Ishikawa (cell line): ENCODE data around the gene ENOX1.

ENCODE experiments used
- CEBPB ChIP-seq: IDR thresholded peaks from 2 replicates; pipeline ENCODE4 v1.6.1; 2012
- EP300 ChIP-seq: IDR thresholded peaks from 2 replicates; pipeline ENCODE4 v1.6.1; 2012; ENCODE audit warnings: borderline replicate concordance
- FOXM1 ChIP-seq: IDR thresholded peaks from 2 replicates; pipeline ENCODE4 v1.6.1; 2012; ENCODE audit warnings: low read depth, borderline replicate concordance
- RAD21 ChIP-seq: IDR thresholded peaks from 2 replicates; pipeline ENCODE4 v1.6.1; 2012; ENCODE audit warnings: low read depth
- ZBTB7A ChIP-seq: IDR thresholded peaks from 2 replicates; pipeline ENCODE4 v1.6.1; 2012; ENCODE audit warnings: low read depth

DNA sequence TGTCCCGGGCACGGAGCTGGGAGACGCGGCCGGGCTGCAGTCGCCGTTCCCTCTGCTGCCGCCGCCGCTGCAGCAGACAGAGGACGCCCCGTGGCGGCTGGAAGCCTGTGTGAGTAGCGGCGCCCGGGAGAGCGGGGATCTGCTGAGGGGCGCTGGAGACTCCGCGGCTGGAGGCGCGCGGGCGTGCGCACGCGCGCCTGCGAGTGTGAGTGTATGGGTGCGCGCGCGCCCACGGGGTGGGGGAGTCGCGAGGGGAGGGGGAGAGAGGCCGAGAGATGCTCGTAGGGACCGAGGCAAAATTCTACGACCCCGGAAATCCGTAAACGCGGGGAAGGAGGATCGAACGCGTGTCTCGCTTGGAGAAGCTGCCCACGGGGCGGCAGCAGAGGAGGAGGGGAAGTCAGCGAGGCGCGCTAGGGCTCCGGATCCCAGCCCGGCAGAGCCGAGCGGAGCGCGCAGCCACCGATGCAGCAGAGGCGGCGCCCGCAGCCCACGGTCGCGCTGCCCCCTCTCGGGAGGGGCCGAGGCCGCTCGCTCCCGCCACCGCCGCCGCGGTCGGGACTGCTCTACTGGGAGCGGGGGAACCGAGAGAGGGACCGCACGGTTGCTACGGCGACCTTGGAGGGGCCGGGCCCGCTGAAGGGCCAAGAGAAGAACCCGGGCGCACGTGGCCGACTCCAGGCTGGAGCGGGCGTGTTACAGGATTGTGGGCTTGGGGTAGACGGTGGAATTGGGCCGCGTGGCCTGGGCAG is at the start of gene ENOX1:
- TF ChIP-seq EP300 (no peak), CEBPB (no peak), ZBTB7A (no peak), FOXM1 (no peak), RAD21 (no peak)
